MCF 10A (cell line): ENCODE measurements around the gene ARHGAP44. TPM values are rescaled to one million over a fixed set of nuclear protein-coding genes. Genes with fewer than 3 reads are reported as not detected.

Experiments
- BruUV-seq: library from RNA; stranded (reverse); fragments of 400-500 nt; replicated peaks from 2 replicates; lab custom pipeline; 2021; lab: Mats Ljungman, UMichigan
- CTCF ChIA-PET: fragments of 300-600 bp; sonication (Branson Sonifier 250); formaldehyde crosslinking; extraction: SDS; loops from one replicate; lab custom pipeline; 2021; ENCODE audit warnings: antibody characterized with exemption, inconsistent platforms; lab: Yijun Ruan, JAX
- POLR2A ChIA-PET: fragments of 300-600, 350-650 bp; sonication (Branson Sonifier 250); formaldehyde crosslinking; extraction: SDS; loops from one replicate; lab custom pipeline; 2020; ENCODE audit warnings: antibody characterized with exemption, inconsistent platforms; lab: Yijun Ruan, JAX
- DNase-seq: peaks from one replicate; pipeline ENCODE4 v3.0.0-alpha.2; 2018; ENCODE audit not compliant: unreplicated experiment
- H3K27ac Mint-ChIP-seq: one replicate; pipeline ENCODE4 v1.8.0; 2022; ENCODE audit warnings: mild to moderate bottlenecking, low read depth, mixed read lengths; ENCODE audit not compliant: unreplicated experiment
- H3K27me3 Mint-ChIP-seq: one replicate; pipeline ENCODE4 v1.8.0; 2022; ENCODE audit warnings: mixed read lengths; ENCODE audit not compliant: insufficient read depth, unreplicated experiment
- H3K36me3 Mint-ChIP-seq: one replicate; pipeline ENCODE4 v1.8.0; 2022; ENCODE audit warnings: mild to moderate bottlenecking, moderate library complexity, mixed read lengths; ENCODE audit not compliant: insufficient read depth, unreplicated experiment
- H3K4me1 Mint-ChIP-seq: one replicate; pipeline ENCODE4 v1.8.0; 2022; ENCODE audit warnings: mixed read lengths; ENCODE audit not compliant: insufficient read depth, unreplicated experiment
- H3K4me3 Mint-ChIP-seq: one replicate; pipeline ENCODE4 v1.8.0; 2022; ENCODE audit warnings: mild to moderate bottlenecking, moderate library complexity, mixed read lengths; ENCODE audit not compliant: unreplicated experiment
- H3K9me3 Mint-ChIP-seq: one replicate; pipeline ENCODE4 v1.8.0; 2022; ENCODE audit warnings: mixed read lengths; ENCODE audit not compliant: unreplicated experiment
- intact Hi-C: fragments of 100-400 bp; cut with micrococcal nuclease; formaldehyde crosslinking; loops from 2 replicates; pipeline ENCODE4 v1.14.1; 2022
- total RNA-seq: library from RNA; stranded (reverse); gene quantifications from 2 replicates; pipeline ENCODE4 v1.2.3, GENCODE V29; 2022
- TF ChIP-seq, protein P1 (sequence below): fragments of 200-600 bp; IDR thresholded peaks from one replicate; pipeline ENCODE4 v1.8.0; 2022; ENCODE audit warnings: antibody characterized with exemption, mild to moderate bottlenecking; ENCODE audit not compliant: unreplicated experiment

The ARHGAP44 gene
- total RNA-seq, 1 experiment from 2014 or later: 1.3 TPM

DNA sequence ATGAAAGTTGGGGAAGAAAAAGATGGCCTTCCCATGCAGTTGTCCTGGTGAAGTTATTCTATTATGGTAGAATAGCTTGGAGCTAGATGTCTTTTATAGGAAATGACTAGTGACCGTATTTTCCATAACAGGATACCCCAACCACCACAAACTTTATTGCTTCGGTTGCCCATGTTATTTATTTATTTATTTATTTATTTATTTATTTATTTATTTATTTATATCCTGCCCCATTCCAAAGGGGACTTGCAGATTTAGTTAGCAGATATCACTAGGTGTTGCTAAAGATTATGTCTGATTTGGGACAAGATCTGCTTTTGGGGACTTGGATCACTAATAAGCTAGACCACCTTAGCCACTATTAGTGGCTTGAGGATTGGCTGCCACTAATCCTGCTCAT is 68.3 kb downstream of the ARHGAP44 start:
- intact Hi-C loops: no loop called here

DNA sequence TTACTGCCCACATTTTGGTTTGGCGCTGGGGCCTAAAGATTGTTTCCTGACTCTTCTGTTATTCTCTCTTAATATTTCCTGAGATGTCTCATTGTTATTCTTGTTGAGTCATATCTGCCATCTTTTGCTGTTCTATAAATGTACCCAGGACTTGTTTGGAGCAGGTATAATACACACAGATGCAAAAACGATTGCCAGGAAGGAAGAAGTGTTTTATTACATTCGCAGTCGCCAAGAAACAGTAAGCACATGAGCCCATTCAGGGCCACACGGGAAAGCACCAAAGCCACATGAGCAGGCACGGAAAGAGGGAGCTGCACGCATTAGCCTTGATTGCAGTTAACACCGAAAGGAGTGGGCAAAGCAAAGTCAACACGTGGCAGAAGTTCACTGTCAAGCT is 70.2 kb downstream of the ARHGAP44 start:
- Mint-ChIP-seq H3K27me3 (no peaks in the 10 kb centered on the region), H3K4me1 (no peaks in the 10 kb centered on the region), H3K4me3 (no peak overlapping the region), H3K36me3 (no peaks in the 10 kb centered on the region), H3K27ac (no peak overlapping the region), H3K9me3 (peaks cover 4% of the 10 kb centered on the region)
- BruUV-seq: no TSS peak
- peak; percentile 21 for DNase-seq
- CTCF ChIA-PET: no interaction called here
- POLR2A ChIA-PET: interaction anchor here (1.7 kb wide), 1 partner anchor 38 kb away, joined by 4 read pairs; no protein-coding TSS in a partner anchor
- intact Hi-C loops: no loop called here
- TF ChIP-seq, protein P1, sequence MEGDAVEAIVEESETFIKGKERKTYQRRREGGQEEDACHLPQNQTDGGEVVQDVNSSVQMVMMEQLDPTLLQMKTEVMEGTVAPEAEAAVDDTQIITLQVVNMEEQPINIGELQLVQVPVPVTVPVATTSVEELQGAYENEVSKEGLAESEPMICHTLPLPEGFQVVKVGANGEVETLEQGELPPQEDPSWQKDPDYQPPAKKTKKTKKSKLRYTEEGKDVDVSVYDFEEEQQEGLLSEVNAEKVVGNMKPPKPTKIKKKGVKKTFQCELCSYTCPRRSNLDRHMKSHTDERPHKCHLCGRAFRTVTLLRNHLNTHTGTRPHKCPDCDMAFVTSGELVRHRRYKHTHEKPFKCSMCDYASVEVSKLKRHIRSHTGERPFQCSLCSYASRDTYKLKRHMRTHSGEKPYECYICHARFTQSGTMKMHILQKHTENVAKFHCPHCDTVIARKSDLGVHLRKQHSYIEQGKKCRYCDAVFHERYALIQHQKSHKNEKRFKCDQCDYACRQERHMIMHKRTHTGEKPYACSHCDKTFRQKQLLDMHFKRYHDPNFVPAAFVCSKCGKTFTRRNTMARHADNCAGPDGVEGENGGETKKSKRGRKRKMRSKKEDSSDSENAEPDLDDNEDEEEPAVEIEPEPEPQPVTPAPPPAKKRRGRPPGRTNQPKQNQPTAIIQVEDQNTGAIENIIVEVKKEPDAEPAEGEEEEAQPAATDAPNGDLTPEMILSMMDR: no peak

More for the DNA sequence above, 68.3 kb downstream of the ARHGAP44 start:
- H3K27me3 Mint-ChIP-seq: no peaks in the 10 kb centered on the region
- no peak overlapping the region for H3K27ac Mint-ChIP-seq
- peaks cover 7% of the 10 kb centered on the region for H3K9me3 Mint-ChIP-seq
- H3K4me3 Mint-ChIP-seq: no peak overlapping the region
- ChIA-PET CTCF (no interaction called here), POLR2A (interaction anchor here (1.7 kb wide), 1 partner anchor 36 kb away, joined by 4 read pairs; no protein-coding TSS in a partner anchor)
- no TSS peak for BruUV-seq
- DNase-seq: no peak
- TF ChIP-seq, protein P1: no peak
- no peaks in the 10 kb centered on the region for H3K36me3 Mint-ChIP-seq
- H3K4me1 Mint-ChIP-seq: no peaks in the 10 kb centered on the region

DNA sequence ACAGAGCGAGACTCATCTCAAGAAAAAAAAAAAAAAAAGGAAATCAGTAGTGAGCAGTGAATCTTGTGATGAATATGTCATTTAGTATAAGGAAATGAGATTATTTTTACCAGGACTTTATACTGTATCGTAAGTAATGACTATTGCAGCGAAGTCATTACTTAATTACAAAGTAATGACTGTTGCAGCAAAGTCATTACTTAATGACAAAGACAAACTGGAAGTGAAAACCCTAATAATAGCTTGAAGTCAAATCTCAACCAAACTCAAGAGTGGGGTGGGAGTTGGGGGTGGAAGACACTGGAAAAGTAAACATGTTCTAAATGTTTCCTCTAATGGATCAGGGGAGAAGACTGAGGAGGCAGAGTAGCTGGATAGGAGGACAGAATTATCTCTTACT is 76.5 kb downstream of the ARHGAP44 start:
- H3K9me3 Mint-ChIP-seq: peaks cover 13% of the 10 kb centered on the region
- TF ChIP-seq, protein P1: no peak
- BruUV-seq: no TSS peak

DNA sequence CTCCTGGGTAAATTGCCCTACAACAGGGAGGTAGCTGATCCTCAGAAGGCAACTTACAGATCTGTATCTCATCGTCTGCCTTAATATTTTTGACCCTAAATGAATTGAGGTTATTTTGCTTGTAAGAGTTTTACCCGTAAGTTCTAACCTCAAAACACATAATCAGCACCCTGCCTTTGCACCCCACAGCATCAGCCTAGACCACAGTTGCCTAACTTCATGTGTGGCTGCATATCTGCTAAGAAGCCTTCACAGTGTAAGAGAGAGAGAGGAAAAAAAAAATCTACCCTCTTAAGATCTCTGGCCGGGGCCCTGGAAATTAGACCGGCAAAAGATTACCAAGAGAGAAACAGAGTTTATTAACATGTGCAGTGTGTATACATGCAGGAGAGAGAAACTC is 76.9 kb downstream of the ARHGAP44 start:
- BruUV-seq: no TSS peak
- TF ChIP-seq, protein P1: no peak
- Mint-ChIP-seq H3K27ac (no peak overlapping the region), H3K4me3 (no peak overlapping the region), H3K36me3 (no peaks in the 10 kb centered on the region), H3K4me1 (no peaks in the 10 kb centered on the region), H3K9me3 (peaks cover 18% of the 10 kb centered on the region), H3K27me3 (no peaks in the 10 kb centered on the region)
- ChIA-PET POLR2A (interaction anchor here (0.5 kb wide), 1 partner anchor 53 kb away, joined by 3 read pairs; no protein-coding TSS in a partner anchor), CTCF (no interaction called here)
- DNase-seq: no peak
- intact Hi-C loops: no loop called here

More for the DNA sequence above, 76.5 kb downstream of the ARHGAP44 start:
- intact Hi-C loops: no loop called here
- ChIA-PET POLR2A (no interaction called here), CTCF (no interaction called here)
- Mint-ChIP-seq H3K4me1 (no peaks in the 10 kb centered on the region), H3K27me3 (no peaks in the 10 kb centered on the region), H3K27ac (no peak overlapping the region), H3K4me3 (no peak overlapping the region), H3K36me3 (no peaks in the 10 kb centered on the region)
- DNase-seq: no peak
